Occipital lobe (tissue), 1 donor: Measurements from ENCODE around the gene DNAI7. TPM values are rescaled to one million over a fixed set of nuclear protein-coding genes. Genes with fewer than 3 reads are reported as not detected.

Experiments used
- total RNA-seq: library from RNA; depleted of rRNA; stranded (reverse); fragments of >200 nt; gene quantifications from one replicate; pipeline ENCODE4 v1.2.3, GENCODE V29; 2014

DNAI7 gene
- total RNA-seq, 1 donor from 2014 or later: 3.4 TPM

Other genes with a start within 250 kb of the DNAI7 start
- gene BCAT1, start 246.1 kb downstream of the DNAI7 start, total RNA-seq: 45.2 TPM
- gene ETFRF1, start 77 bp upstream of the DNAI7 start, total RNA-seq: 32.0 TPM
- gene KRAS, start 55.8 kb upstream of the DNAI7 start, total RNA-seq: 53.0 TPM